SK-N-MC (cell line): ENCODE data around the gene NRROS.

ENCODE experiments used
- EZH2 ChIP-seq: fragments of 200-600 bp; sonication (generic); IDR thresholded peaks from one replicate; pipeline ENCODE4 v1.6.1; 2017; ENCODE audit warnings: antibody characterized with exemption
- POLR2AphosphoS5 ChIP-seq: IDR thresholded peaks from 2 replicates; pipeline ENCODE4 v1.6.1; 2012; ENCODE audit warnings: mild to moderate bottlenecking, low read depth, low read length, borderline replicate concordance

GRCh38 chr3:196611761-196612483 lies 27.6 kb upstream of the NRROS start:
- TF ChIP-seq POLR2AphosphoS5 = no peak
- TF ChIP-seq EZH2 = no peak
